HepG2 (cell line): ENCODE results near the gene C10orf90. TPM values are rescaled to one million over a fixed set of nuclear protein-coding genes. Genes with fewer than 3 reads are reported as not detected.

ENCODE experiments used
- ARID4A ChIP-seq: sonication (generic); formaldehyde crosslinking; IDR thresholded peaks from 2 replicates; pipeline ENCODE4 v1.5.0; 2020; ENCODE audit warnings: mild to moderate bottlenecking, missing genetic modification reagents, borderline replicate concordance
- BRCA1 ChIP-seq: sonication (generic); formaldehyde crosslinking; IDR thresholded peaks from 2 replicates; pipeline ENCODE4 v1.4.0; 2020; ENCODE audit warnings: missing genetic modification reagents
- ELF1 ChIP-seq: sonication (generic); formaldehyde crosslinking; IDR thresholded peaks from 2 replicates; pipeline ENCODE4 v1.4.0; 2020; ENCODE audit warnings: missing genetic modification reagents
- JUND ChIP-seq: sonication (generic); formaldehyde crosslinking; IDR thresholded peaks from 2 replicates; pipeline ENCODE4 v1.8.0; 2022; ENCODE audit warnings: mild to moderate bottlenecking, missing genetic modification reagents
- NCOA2 ChIP-seq: sonication (generic); formaldehyde crosslinking; IDR thresholded peaks from 2 replicates; pipeline ENCODE4 v1.8.0; 2022; ENCODE audit warnings: inconsistent platforms
- PBX2 ChIP-seq: IDR thresholded peaks from 2 replicates; pipeline ENCODE4 v1.6.1; 2016; ENCODE audit warnings: control low read depth
- REXO4 ChIP-seq: sonication (generic); formaldehyde crosslinking; IDR thresholded peaks from 2 replicates; pipeline ENCODE4 v1.8.0; 2022; ENCODE audit warnings: missing genetic modification reagents, mild to moderate bottlenecking, borderline replicate concordance
- ZNF615 ChIP-seq: sonication (generic); formaldehyde crosslinking; IDR thresholded peaks from 2 replicates; pipeline ENCODE4 v1.5.0; 2020; ENCODE audit warnings: mild to moderate bottlenecking, missing genetic modification reagents, borderline replicate concordance
- ZNF616 ChIP-seq: sonication (generic); formaldehyde crosslinking; IDR thresholded peaks from 2 replicates; pipeline ENCODE4 v1.5.0; 2020; ENCODE audit warnings: low read depth, mild to moderate bottlenecking, missing genetic modification reagents
- ZNF646 ChIP-seq: sonication (generic); formaldehyde crosslinking; IDR thresholded peaks from 2 replicates; pipeline ENCODE4 v1.9.0; 2021; ENCODE audit warnings: mild to moderate bottlenecking, missing genetic modification reagents
- ZNF780A ChIP-seq: sonication (generic); formaldehyde crosslinking; IDR thresholded peaks from 2 replicates; pipeline ENCODE4 v1.8.0; 2022; ENCODE audit warnings: mild to moderate bottlenecking, missing genetic modification reagents, moderate library complexity
- ZNF850 ChIP-seq: sonication (generic); formaldehyde crosslinking; conservative IDR thresholded peaks from 2 replicates; pipeline ENCODE4 v1.9.0; 2021; ENCODE audit warnings: mild to moderate bottlenecking, missing genetic modification reagents
- polyA plus RNA-seq, 8 experiments: library from polyadenylated mRNA; depleted of rRNA in 3 of 8; stranded (reverse) in 7 of 8; unstranded in 1 of 8; fragments of >200 nt; fragmentation: Illumina TruSeq in 4 of 8; extraction: Trizol in 4 of 8; gene quantifications; 2 replicates each; pipeline versions ENCODE4 v1.2.1 to v1.2.3, GENCODE V29; 2011 to 2016; ENCODE audit warnings: low read depth in 4 of 8, missing spikeins in 1 of 8, mixed read lengths in 1 of 8; ENCODE audit not compliant: insufficient read depth in 1 of 8
- total RNA-seq, 5 experiments: library from RNA; depleted of rRNA; stranded (reverse); fragments of >200 nt; fragmentation: Illumina TruSeq; extraction: Trizol; gene quantifications; 2 replicates each; pipeline ENCODE4 v1.2.3, GENCODE V29; 2016; ENCODE audit warnings: low read depth in 1 of 5

The C10orf90 gene
- total and polyA plus RNA-seq, 2 of the 13 experiments (the other 11 are each of a cell fraction or from before 2014, with no cell fraction given): not detected

GRCh38 chr10:126670895-126671261 is 385 bp upstream of the C10orf90 start (continued):
- TF ChIP-seq ZNF646 (CRISPR knock-in tag): no peak
- no peak for TF ChIP-seq PBX2 (CRISPR knock-in tag)
- no peak for TF ChIP-seq REXO4
- no peak for TF ChIP-seq ZNF615
- no peak for TF ChIP-seq ZNF780A (CRISPR knock-in tag)
- TF ChIP-seq NCOA2 (CRISPR knock-in tag): no peak
- TF ChIP-seq ZNF616 (CRISPR knock-in tag): no peak
- TF ChIP-seq ZNF850 (CRISPR knock-in tag): no peak
- TF ChIP-seq BRCA1 (CRISPR knock-in tag): no peak
- TF ChIP-seq ELF1 (CRISPR knock-in tag): no peak
- TF ChIP-seq JUND (CRISPR knock-in tag): no peak
- no peak for TF ChIP-seq ARID4A (CRISPR knock-in tag)
